H9 (cell line): ENCODE results near the gene GPC3. TPM values are rescaled to one million over a fixed set of nuclear protein-coding genes. Genes with fewer than 3 reads are reported as not detected.

Source experiments
- DNase-seq: peaks from one replicate; pipeline ENCODE4 v3.0.0-alpha.2; 2017
- H2AFZ ChIP-seq: one replicate; pipeline ENCODE4 v1.6.1; 2013; ENCODE audit warnings: mild to moderate bottlenecking, low read length, control low read depth, moderate library complexity
- H2AK5ac ChIP-seq: 2 replicates; pipeline ENCODE4 v1.6.1; 2013; ENCODE audit warnings: low read length, control low read depth, mixed read lengths; ENCODE audit not compliant: insufficient read length
- H2BK120ac ChIP-seq: one replicate; pipeline ENCODE4 v1.6.1; 2013; ENCODE audit warnings: low read depth, mild to moderate bottlenecking, low read length, control low read depth, inconsistent platforms; ENCODE audit not compliant: poor library complexity, severe bottlenecking
- H2BK12ac ChIP-seq: 2 replicates; pipeline ENCODE4 v1.6.1; 2013; ENCODE audit warnings: low read length, control low read depth, mixed read lengths, low read depth; ENCODE audit not compliant: insufficient read length
- H2BK15ac ChIP-seq: 2 replicates; pipeline ENCODE4 v1.6.1; 2013; ENCODE audit warnings: low read depth, low read length, control low read depth
- H2BK20ac ChIP-seq: one replicate; pipeline ENCODE4 v1.6.1; 2013; ENCODE audit warnings: low read depth, mild to moderate bottlenecking, low read length, control low read depth, inconsistent platforms; ENCODE audit not compliant: poor library complexity, severe bottlenecking
- H2BK5ac ChIP-seq: 2 replicates; pipeline ENCODE4 v1.6.1; 2013; ENCODE audit warnings: low read length, control low read depth, mixed read lengths; ENCODE audit not compliant: insufficient read length
- H3K14ac ChIP-seq: 2 replicates; pipeline ENCODE4 v1.6.1; 2013; ENCODE audit warnings: low read length, control low read depth; ENCODE audit not compliant: insufficient read depth
- H3K18ac ChIP-seq: 2 replicates; pipeline ENCODE4 v1.6.1; 2013; ENCODE audit warnings: low read depth, mild to moderate bottlenecking, mixed read lengths, low read length, control low read depth; ENCODE audit not compliant: insufficient read length
- H3K23ac ChIP-seq: 2 replicates; pipeline ENCODE4 v1.6.1; 2013; ENCODE audit warnings: low read length, control low read depth, mixed read lengths, low read depth; ENCODE audit not compliant: insufficient read length
- H3K23me2 ChIP-seq: 2 replicates; pipeline ENCODE4 v1.6.1; 2013; ENCODE audit warnings: low read depth, mild to moderate bottlenecking, mixed read lengths, low read length, control low read depth; ENCODE audit not compliant: insufficient read length, poor library complexity, severe bottlenecking
- H3K27ac ChIP-seq: 2 replicates; pipeline ENCODE4 v1.5.1; 2013; ENCODE audit warnings: low read length, control low read depth, mixed read lengths, low read depth; ENCODE audit not compliant: insufficient read length
- H3K27me3 ChIP-seq: 2 replicates; pipeline ENCODE4 v1.6.1; 2013; ENCODE audit warnings: low read length, control low read depth, inconsistent platforms; ENCODE audit not compliant: insufficient read depth
- H3K4ac ChIP-seq: 2 replicates; pipeline ENCODE4 v1.6.1; 2013; ENCODE audit warnings: low read depth, mild to moderate bottlenecking, control low read depth, inconsistent platforms, low read length, moderate library complexity
- H3K4me1 ChIP-seq: 2 replicates; pipeline ENCODE4 v1.6.1; 2013; ENCODE audit warnings: low read length, control low read depth, inconsistent platforms; ENCODE audit not compliant: insufficient read depth
- H3K4me2 ChIP-seq: 2 replicates; pipeline ENCODE4 v1.6.1; 2013; ENCODE audit warnings: low read length, control low read depth, mixed read lengths; ENCODE audit not compliant: insufficient read length, insufficient read depth
- H3K56ac ChIP-seq: 2 replicates; pipeline ENCODE4 v1.6.1; 2013; ENCODE audit warnings: low read depth, mild to moderate bottlenecking, mixed read lengths, low read length, control low read depth; ENCODE audit not compliant: insufficient read length
- H3K79me1 ChIP-seq: 2 replicates; pipeline ENCODE4 v1.6.1; 2013; ENCODE audit warnings: low read depth, mild to moderate bottlenecking, moderate library complexity, low read length, control low read depth, inconsistent platforms; ENCODE audit not compliant: insufficient read depth, poor library complexity, severe bottlenecking
- H3K79me2 ChIP-seq: 2 replicates; pipeline ENCODE4 v1.6.1; 2013; ENCODE audit warnings: low read length, control low read depth, inconsistent platforms; ENCODE audit not compliant: insufficient read depth
- H3K9ac ChIP-seq: 2 replicates; pipeline ENCODE4 v1.6.1; 2013; ENCODE audit warnings: low read length, control low read depth, mixed read lengths; ENCODE audit not compliant: insufficient read length; ENCODE audit errors: extremely low read depth
- H3K9me3 ChIP-seq: one replicate; pipeline ENCODE4 v1.6.1; 2013; ENCODE audit warnings: low read depth, low read length, inconsistent platforms; ENCODE audit not compliant: control insufficient read depth
- H3T11ph ChIP-seq: one replicate; pipeline ENCODE4 v1.6.1; 2013; ENCODE audit warnings: mild to moderate bottlenecking, low read length, control low read depth, inconsistent platforms
- H4K20me1 ChIP-seq: one replicate; pipeline ENCODE4 v1.6.1; 2013; ENCODE audit not compliant: control insufficient read depth, insufficient read length, insufficient read depth
- H4K5ac ChIP-seq: 2 replicates; pipeline ENCODE4 v1.6.1; 2013; ENCODE audit warnings: low read depth, mild to moderate bottlenecking, mixed read lengths, low read length, control low read depth; ENCODE audit not compliant: insufficient read length
- H4K8ac ChIP-seq: replicated peaks from 2 replicates; pipeline ENCODE4 v1.6.1; 2013; ENCODE audit warnings: low read length, control low read depth, mixed read lengths, low read depth; ENCODE audit not compliant: insufficient read length
- H4K91ac ChIP-seq: 2 replicates; pipeline ENCODE4 v1.6.1; 2013; ENCODE audit warnings: low read depth, mild to moderate bottlenecking, moderate library complexity, mixed read lengths, low read length, control low read depth; ENCODE audit not compliant: insufficient read length
- H3K27ac Mint-ChIP-seq, 3 experiments: 2 replicates in 2 of 3; 3 replicates in 1 of 3; pipeline ENCODE4 v1.8.0; 2020 to 2021; ENCODE audit warnings: mixed read lengths in 3 of 3, mild to moderate bottlenecking in 1 of 3, moderate library complexity in 1 of 3
- H3K27me3 Mint-ChIP-seq: 2 replicates; pipeline ENCODE4 v1.8.0; 2021; ENCODE audit warnings: low read depth, mild to moderate bottlenecking, moderate library complexity, mixed read lengths
- H3K36me3 Mint-ChIP-seq, 3 experiments: 2 replicates in 2 of 3; 3 replicates in 1 of 3; pipeline ENCODE4 v1.8.0; 2020 to 2021; ENCODE audit warnings: low read depth in 3 of 3, mixed read lengths in 3 of 3; ENCODE audit not compliant: insufficient read depth in 1 of 3
- H3K4me1 Mint-ChIP-seq, 2 experiments: 2 replicates each; pipeline ENCODE4 v1.8.0; 2020; ENCODE audit warnings: mixed read lengths in 2 of 2
- H3K4me3 Mint-ChIP-seq, 2 experiments: 2 replicates in 1 of 2; 3 replicates in 1 of 2; pipeline ENCODE4 v1.8.0; 2020 to 2021; ENCODE audit warnings: mild to moderate bottlenecking in 2 of 2, mixed read lengths in 2 of 2, moderate library complexity in 1 of 2
- H3K9me3 Mint-ChIP-seq, 2 experiments: 2 replicates in 1 of 2; 3 replicates in 1 of 2; pipeline ENCODE4 v1.8.0; 2020; ENCODE audit warnings: mild to moderate bottlenecking in 2 of 2, mixed read lengths in 2 of 2, moderate library complexity in 1 of 2
- CTCF ChIP-seq: fragments of 200-600 bp; sonication (generic); conservative IDR thresholded peaks from 3 replicates; pipeline ENCODE4 v1.8.0; 2021; ENCODE audit warnings: antibody characterized with exemption, mild to moderate bottlenecking
- total RNA-seq: library from RNA; stranded (reverse); gene quantifications from 2 replicates; pipeline ENCODE4 v1.2.1, GENCODE V29; 2021

Gene GPC3
- total RNA-seq, 1 experiment from 2014 or later, result 108 TPM

DNA sequence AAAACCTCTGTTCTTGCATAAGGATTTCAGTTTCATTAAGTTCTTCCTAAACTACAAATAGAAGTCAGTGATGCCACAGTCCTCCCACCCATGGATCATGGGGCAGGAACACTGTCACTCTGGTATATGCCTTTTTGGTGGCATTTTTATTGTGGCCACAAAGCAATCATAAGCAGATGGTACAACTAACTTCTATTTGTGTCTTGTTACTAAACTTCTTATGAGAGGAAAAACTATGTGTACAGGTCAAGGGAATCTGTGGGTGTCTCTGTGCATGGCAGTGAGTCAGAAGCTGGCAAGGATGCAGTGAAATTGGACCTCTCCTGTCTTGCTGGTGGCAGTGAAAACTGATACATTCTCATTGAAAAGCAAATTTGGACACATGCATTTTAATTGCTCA, 325.1 kb downstream of the GPC3 start:
- no peak overlapping the region for H2BK5ac ChIP-seq
- TF ChIP-seq CTCF, result no peak
- no peaks in the 10 kb centered on the region for H3K23me2 ChIP-seq
- no peak overlapping the region for H4K8ac ChIP-seq
- H3K4me1 ChIP-seq, result peaks cover 21% of the 10 kb centered on the region; the same call in 1 of the 2 replicates
- no peak overlapping the region for H2AK5ac ChIP-seq
- H3K23ac ChIP-seq, result no peak overlapping the region
- H2BK120ac ChIP-seq, result no peak overlapping the region
- no peaks in the 10 kb centered on the region for H3K79me1 ChIP-seq
- no peak overlapping the region for H3K4me2 ChIP-seq
- Mint-ChIP-seq H3K27me3 (no peaks in the 10 kb centered on the region), H3K4me1 (peaks cover 34 to 41% of the 10 kb centered on the region in 2 experiments), H3K27ac (no peak overlapping the region), H3K36me3 (peaks cover 3 to 11% (median 10%) of the 10 kb centered on the region in 3 experiments; a peak in 3 of 7 replicates), H3K4me3 (no peak overlapping the region; a peak in 1 of 5 replicates), H3K9me3 (no peaks in the 10 kb centered on the region)
- H3K79me2 ChIP-seq, result no peaks in the 10 kb centered on the region
- H2BK20ac ChIP-seq, result no peak overlapping the region
- H2AFZ ChIP-seq, result no peak overlapping the region
- no peak overlapping the region for H3K27ac ChIP-seq
- H4K20me1 ChIP-seq, result no peaks in the 10 kb centered on the region
- no peak overlapping the region for H3T11ph ChIP-seq
- no peak overlapping the region for H3K9ac ChIP-seq
- no peak overlapping the region for H2BK12ac ChIP-seq
- no peak overlapping the region for H3K14ac ChIP-seq
- H3K9me3 ChIP-seq, result no peaks in the 10 kb centered on the region
- H4K91ac ChIP-seq, result no peak overlapping the region
- no peak overlapping the region for H3K56ac ChIP-seq
- no peak overlapping the region for H2BK15ac ChIP-seq
- H4K5ac ChIP-seq, result no peak overlapping the region
- H3K27me3 ChIP-seq, result no peaks in the 10 kb centered on the region
- no peak for DNase-seq
- H3K18ac ChIP-seq, result no peak overlapping the region
- H3K4ac ChIP-seq, result no peak overlapping the region
